Activated T-helper 2 cell treated with anti-CD3 and anti-CD28 coated beads, Interferon-gamma antibody, Interleukin-2, Interleukin-4, amounts not matched to agents 10 μg/mL and 5 μg/mL and 100 μg/mL, durations not matched to agents 14 hours and 24 hours and 36 hours (primary cell): Measurements from ENCODE around the gene AGAP6. TPM values are rescaled to one million over a fixed set of nuclear protein-coding genes. Genes with fewer than 3 reads are reported as not detected.
"Not testable (repeated sequence)": the region's sequence is repeated elsewhere in the genome, so short reads cannot be mapped to it uniquely, and the experiment has no call there.

Experiments
- DNase-seq: peaks from one replicate; pipeline ENCODE4 v3.0.0; 2021; ENCODE audit warnings: low spot score
- H3K27ac Mint-ChIP-seq: one replicate; pipeline ENCODE4 v1.8.0; 2021; ENCODE audit warnings: mixed read lengths
- H3K27me3 Mint-ChIP-seq: one replicate; pipeline ENCODE4 v1.8.0; 2021; ENCODE audit warnings: low read depth, mixed read lengths
- H3K36me3 Mint-ChIP-seq: one replicate; pipeline ENCODE4 v1.8.0; 2021; ENCODE audit warnings: low read depth, mixed read lengths
- H3K4me1 Mint-ChIP-seq: one replicate; pipeline ENCODE4 v1.8.0; 2021; ENCODE audit warnings: low read depth, mixed read lengths
- H3K4me3 Mint-ChIP-seq: one replicate; pipeline ENCODE4 v1.8.0; 2021; ENCODE audit warnings: low read depth, mild to moderate bottlenecking, moderate library complexity, mixed read lengths
- H3K9me3 Mint-ChIP-seq: one replicate; pipeline ENCODE4 v1.8.0; 2021; ENCODE audit warnings: mixed read lengths
- intact Hi-C: fragments of 100-400 bp; cut with micrococcal nuclease; formaldehyde crosslinking; loops from one replicate; pipeline ENCODE4 v1.15.1; 2023
- total RNA-seq: library from RNA; stranded (reverse); gene quantifications from 2 replicates; pipeline ENCODE4 v1.2.3, GENCODE V29; 2022

AGAP6 gene
- total RNA-seq, 1 donor from 2014 or later: 22.5 TPM

- Mint-ChIP-seq H3K4me1 (no peaks in the 10 kb centered on the region), H3K27me3 (no peaks in the 10 kb centered on the region), H3K9me3 (no peaks in the 10 kb centered on the region), H3K27ac (no peak overlapping the region), H3K36me3 (no peaks in the 10 kb centered on the region), H3K4me3 (no peak overlapping the region)
- intact Hi-C loops: no loop called here
- no peak for DNase-seq
Observed at GRCh38 chr10:50044941-50045664, 56.9 kb downstream of the AGAP6 start.

GRCh38 chr10:50046457-50046856 lies 58.3 kb downstream of the AGAP6 start:
- H3K27me3 Mint-ChIP-seq, intact Hi-C loops, H3K9me3 Mint-ChIP-seq, H3K36me3 Mint-ChIP-seq, H3K4me3 Mint-ChIP-seq, DNase-seq, H3K27ac Mint-ChIP-seq, H3K4me1 Mint-ChIP-seq: not testable (repeated sequence)

GRCh38 chr10:50047594-50047993 lies 59.4 kb downstream of the AGAP6 start:
- H3K27me3 Mint-ChIP-seq, H3K9me3 Mint-ChIP-seq, H3K27ac Mint-ChIP-seq, DNase-seq, intact Hi-C loops, H3K4me3 Mint-ChIP-seq, H3K4me1 Mint-ChIP-seq, H3K36me3 Mint-ChIP-seq: not testable (repeated sequence)

- H3K9me3 Mint-ChIP-seq, H3K27me3 Mint-ChIP-seq, H3K36me3 Mint-ChIP-seq, DNase-seq, H3K4me3 Mint-ChIP-seq, H3K27ac Mint-ChIP-seq, intact Hi-C loops, H3K4me1 Mint-ChIP-seq: not testable (repeated sequence)
Observed at GRCh38 chr10:50051995-50052660, 63.9 kb downstream of the AGAP6 start.

GRCh38 chr10:50052778-50053376 lies 64.7 kb downstream of the AGAP6 start:
- H3K27ac Mint-ChIP-seq, DNase-seq, H3K27me3 Mint-ChIP-seq, H3K4me1 Mint-ChIP-seq, H3K4me3 Mint-ChIP-seq, H3K9me3 Mint-ChIP-seq, H3K36me3 Mint-ChIP-seq, intact Hi-C loops: not testable (repeated sequence)

GRCh38 chr10:50055494-50056292 lies 67.5 kb downstream of the AGAP6 start:
- intact Hi-C loops, H3K36me3 Mint-ChIP-seq, H3K27me3 Mint-ChIP-seq, DNase-seq, H3K4me1 Mint-ChIP-seq, H3K9me3 Mint-ChIP-seq, H3K4me3 Mint-ChIP-seq, H3K27ac Mint-ChIP-seq: not testable (repeated sequence)

- H3K9me3 Mint-ChIP-seq, H3K4me1 Mint-ChIP-seq, H3K36me3 Mint-ChIP-seq, H3K4me3 Mint-ChIP-seq, H3K27me3 Mint-ChIP-seq, intact Hi-C loops, H3K27ac Mint-ChIP-seq, DNase-seq: not testable (repeated sequence)
Observed at GRCh38 chr10:50056654-50057053, 68.4 kb downstream of the AGAP6 start.

- H3K36me3 Mint-ChIP-seq, intact Hi-C loops, H3K27ac Mint-ChIP-seq, H3K4me1 Mint-ChIP-seq, DNase-seq, H3K27me3 Mint-ChIP-seq, H3K4me3 Mint-ChIP-seq, H3K9me3 Mint-ChIP-seq: not testable (repeated sequence)
Observed at GRCh38 chr10:50058727-50059126, 70.5 kb downstream of the AGAP6 start.

- H3K36me3 Mint-ChIP-seq, H3K27ac Mint-ChIP-seq, DNase-seq, intact Hi-C loops, H3K4me1 Mint-ChIP-seq, H3K4me3 Mint-ChIP-seq, H3K27me3 Mint-ChIP-seq, H3K9me3 Mint-ChIP-seq: not testable (repeated sequence)
Observed at GRCh38 chr10:50059946-50060345, 71.7 kb downstream of the AGAP6 start.

Other genes with a start within 250 kb of the AGAP6 start
- gene OGDHL, start 226.1 kb upstream of the AGAP6 start, total RNA-seq: 3.7 and 3.9 TPM in 2 replicates
- gene PARG, start 46.4 kb upstream of the AGAP6 start, total RNA-seq: 34.8 and 34.9 TPM in 2 replicates
- gene TIMM23B, start 46.4 kb upstream of the AGAP6 start, total RNA-seq: 23.5 and 24.4 TPM in 2 replicates
- gene WASHC2A, start 79.5 kb downstream of the AGAP6 start, total RNA-seq: 23.2 and 25.0 TPM in 2 replicates